Stimulated activated CD4-positive, alpha-beta T cell treated with anti-CD3 and anti-CD28 coated beads, Interleukin-1b, Interleukin-23, amount 100 ng/mL, for 1 hour (primary cell): ENCODE results near the gene REELD1.
A peak's percentile ranks its signal among the peaks of the same experiment; 100 is the strongest.

Experiments used
- DNase-seq, 2 donors: peaks; one replicate each; pipeline ENCODE4 v3.0.0-alpha.2; 2020; ENCODE audit warnings: low read depth in 2 of 2

The REELD1 gene

DNA sequence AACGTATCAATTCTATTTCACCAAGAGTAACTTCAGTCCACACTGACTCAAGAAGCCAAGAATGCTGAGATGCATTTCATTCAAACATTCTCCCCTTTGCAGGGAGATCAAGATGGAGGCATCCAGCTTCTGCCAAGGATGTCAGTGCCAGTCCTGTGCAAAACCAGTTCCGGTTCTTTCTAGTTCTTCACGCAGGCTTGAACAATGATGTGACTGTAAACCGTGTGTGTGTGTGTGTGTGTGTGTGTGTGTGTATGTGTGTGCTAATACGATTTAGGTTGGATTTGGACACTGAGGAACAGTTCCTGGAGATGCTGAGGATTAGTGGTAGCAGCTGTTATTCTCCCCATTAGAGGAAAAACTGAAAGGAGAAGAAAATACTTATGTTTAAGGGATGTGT, at the start of gene REELD1:
TSS of gene REELD1 (plus strand) at position 301 of the 400 bp plus-strand sequence. CDS start 2,415 bp downstream, outside the sequence.
- DNase-seq, result no peak

GRCh38 chr4:146165221-146165620, 49.1 kb upstream of the REELD1 start:
- DNase-seq, result no peak

- DNase-seq, result no peak
These were observed 48.5 kb upstream of the REELD1 start for GRCh38 chr4:146165840-146166239.

DNA sequence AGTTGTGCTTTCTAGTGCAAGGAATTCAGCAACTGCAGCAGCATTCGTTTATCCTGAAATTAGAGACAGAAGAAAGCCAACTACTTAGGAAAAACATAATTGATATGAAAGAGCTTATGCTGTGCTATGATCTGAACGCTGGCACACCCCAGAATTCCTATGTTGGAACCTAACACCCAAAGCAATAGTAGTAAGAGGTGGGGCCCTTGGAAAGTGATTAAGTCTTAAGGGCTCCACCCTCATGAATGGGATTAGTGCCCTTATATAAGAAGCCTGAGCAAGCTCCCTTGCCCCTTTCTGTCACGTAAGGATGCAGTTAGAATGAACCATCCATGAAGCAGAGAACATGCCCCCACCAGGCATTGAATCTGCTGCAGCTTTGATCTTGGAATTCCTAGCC, 44.2 kb upstream of the REELD1 start:
- no peak for DNase-seq

GRCh38 chr4:146175541-146176453, 38.5 kb upstream of the REELD1 start, which contains the start of gene LSM6:
Gene LSM6, plus strand, starts transcription at chr4:146175718. Its CDS starts 7,204 bp downstream, at chr4:146182922.
- peak; percentile 41 to 66 for DNase-seq

GRCh38 chr4:146176891-146177290, 37.4 kb upstream of the REELD1 start:
- DNase-seq, result no peak

GRCh38 chr4:146178126-146178525, 36.2 kb upstream of the REELD1 start:
- no peak for DNase-seq

DNA sequence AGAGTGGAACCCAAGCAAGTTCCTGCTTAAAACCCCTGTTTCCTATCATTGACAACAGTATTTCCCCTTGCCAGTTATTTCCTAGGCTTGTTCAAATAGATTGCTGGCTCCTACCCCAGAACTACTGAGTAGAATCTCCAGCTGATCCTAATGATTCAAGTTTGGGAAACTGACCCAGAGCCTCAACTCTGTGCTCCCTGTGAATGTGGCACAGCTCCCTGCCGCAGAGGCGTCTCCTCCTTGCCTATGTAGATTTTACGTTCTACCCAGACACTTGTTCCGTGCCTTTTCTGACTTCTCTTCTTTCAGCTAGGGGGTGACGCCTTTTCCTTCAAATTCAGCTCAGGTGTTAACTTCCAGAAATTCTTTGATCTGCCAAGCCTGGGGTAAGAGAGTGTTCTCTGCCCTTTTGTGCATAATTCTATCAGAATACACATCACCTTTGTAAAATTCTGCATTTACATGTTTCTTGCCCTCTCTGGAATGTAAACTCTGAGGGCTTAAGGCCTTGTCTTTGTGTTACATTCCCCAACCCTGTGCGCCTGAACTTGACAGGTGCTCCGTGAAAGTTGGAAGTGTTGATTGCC, 34.5 kb upstream of the REELD1 start:
- no peak for DNase-seq

DNA sequence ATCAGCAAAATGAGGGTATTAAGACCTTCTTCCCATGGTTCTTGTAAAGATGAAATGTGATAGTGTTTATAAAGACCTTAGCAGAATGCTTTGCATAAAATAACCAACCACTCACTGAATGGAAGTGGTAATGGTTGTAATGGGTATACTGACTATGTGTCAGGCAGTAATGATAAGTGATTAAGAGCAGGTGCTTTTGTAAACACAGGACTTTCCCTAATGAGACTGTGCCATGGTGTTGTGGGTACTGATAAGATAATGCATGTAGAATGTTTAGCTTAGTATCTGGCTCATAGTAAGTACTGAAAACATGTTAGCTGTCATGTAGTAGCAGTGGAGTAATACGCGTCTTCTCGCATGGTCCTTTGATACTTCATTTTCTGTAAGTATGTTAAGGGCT, 31.9 kb upstream of the REELD1 start:
- DNase-seq, result no peak

DNA sequence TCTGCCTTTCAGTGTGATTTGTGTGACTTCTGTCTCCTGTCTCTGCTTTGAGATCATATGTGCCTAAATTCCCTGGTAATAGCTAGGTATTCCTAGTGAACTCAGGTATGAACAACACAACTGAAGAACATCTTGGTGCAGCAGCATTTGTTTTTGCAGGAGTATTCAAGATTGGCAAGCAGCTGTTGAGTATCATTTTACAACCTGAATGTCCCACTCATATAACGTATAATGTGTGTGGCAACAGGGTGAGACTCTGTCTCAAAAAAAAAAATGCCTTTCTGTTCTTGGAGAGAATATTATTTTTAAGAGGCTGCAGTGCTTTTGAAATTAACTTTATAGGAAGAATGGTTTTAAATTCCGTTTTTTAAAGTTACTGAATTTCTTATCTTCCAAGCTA, 31.1 kb upstream of the REELD1 start:
- DNase-seq, result no peak

- DNase-seq, result no peak
These were observed 28.3 kb upstream of the REELD1 start for GRCh38 chr4:146186041-146186440.

- DNase-seq, result no peak
These were observed 27.7 kb upstream of the REELD1 start for GRCh38 chr4:146186596-146186995.

DNA sequence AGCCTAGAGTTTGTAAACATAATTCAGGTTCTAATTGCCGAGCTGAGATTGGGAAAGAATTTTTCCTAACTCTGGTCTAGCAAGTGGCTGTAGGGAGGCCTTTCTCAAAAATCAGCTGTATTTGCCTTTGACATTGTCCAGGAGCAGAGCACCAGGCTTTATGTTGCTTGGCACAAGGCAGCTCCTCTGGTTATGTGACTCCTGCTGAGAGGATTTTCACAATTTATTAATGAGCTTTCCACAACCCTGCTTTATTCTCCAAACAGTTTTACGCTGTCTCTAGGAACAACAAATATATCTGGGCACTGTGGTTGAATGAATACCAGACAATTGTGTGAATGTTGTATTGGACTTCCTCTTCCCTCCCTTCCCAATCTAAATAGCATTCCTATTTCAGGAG, 23.9 kb upstream of the REELD1 start:
- DNase-seq, result no peak

- DNase-seq, result no peak
These were observed 22.4 kb upstream of the REELD1 start for GRCh38 chr4:146191766-146192458.

GRCh38 chr4:146193628-146194027, 20.7 kb upstream of the REELD1 start:
- no peak for DNase-seq

- no peak for DNase-seq
These were observed 20.1 kb upstream of the REELD1 start for GRCh38 chr4:146194212-146194611.

GRCh38 chr4:146202665-146203064, 11.7 kb upstream of the REELD1 start:
- no peak for DNase-seq

DNA sequence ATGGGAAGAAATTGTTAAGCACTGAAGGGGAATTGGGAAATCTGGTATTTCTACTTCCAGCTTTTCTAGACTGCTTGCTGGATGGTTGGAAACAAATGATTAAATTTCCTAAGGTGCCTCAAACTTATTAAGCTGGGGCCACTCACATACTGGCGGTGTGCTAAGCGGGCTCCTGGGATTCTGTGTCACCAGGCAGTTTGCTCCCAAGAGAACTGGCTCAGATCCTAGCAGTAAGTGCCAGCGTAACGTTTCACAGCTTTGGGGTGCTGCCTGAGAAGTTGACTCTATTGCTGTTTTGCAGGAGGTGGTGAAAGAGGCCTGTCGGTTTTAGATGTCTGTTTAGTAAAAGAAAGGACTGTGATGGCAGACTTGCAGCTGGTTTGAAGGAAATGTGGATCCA, 6.9 kb upstream of the REELD1 start:
- DNase-seq, result no peak

GRCh38 chr4:146210890-146211289, 3.4 kb upstream of the REELD1 start:
- DNase-seq, result no peak

DNA sequence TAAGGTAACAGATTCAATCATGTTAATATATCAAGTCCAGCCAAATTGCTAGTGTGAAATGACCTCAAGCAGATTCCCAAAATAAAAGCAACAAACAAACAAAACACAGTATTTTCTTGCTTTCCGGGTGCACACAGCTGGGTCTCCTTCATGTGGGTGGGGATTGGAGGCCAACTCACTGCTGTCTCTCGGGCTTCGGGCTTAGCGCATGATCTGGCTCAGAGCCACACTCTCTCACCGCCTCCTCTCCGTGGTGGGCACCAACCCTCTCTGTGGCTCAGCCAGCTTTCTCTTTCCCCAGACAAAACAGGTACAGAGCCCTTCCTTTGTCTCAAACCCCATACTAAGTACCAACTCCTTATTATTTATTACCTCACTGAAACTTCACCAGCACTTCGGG, 2.9 kb upstream of the REELD1 start:
- DNase-seq, result no peak

DNA sequence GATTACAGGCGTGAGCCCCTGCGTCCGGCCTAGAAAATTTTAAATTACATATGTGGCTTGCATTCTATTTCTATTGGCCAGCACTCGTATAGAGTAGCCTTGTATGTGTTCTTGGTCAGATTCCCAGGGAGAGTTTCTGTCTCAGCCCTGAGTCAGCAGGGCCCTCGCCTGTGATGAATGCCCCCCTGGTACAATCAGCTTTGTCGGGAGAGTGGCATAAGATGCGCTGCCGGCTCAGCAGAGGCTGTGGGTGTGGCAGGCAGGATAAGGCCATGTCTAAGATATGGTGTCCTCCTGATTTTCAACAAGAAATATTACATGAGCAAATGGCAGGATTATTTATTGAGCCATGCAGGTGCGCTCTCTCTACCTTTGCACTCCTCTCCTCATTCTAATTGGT, 1.6 kb upstream of the REELD1 start:
- DNase-seq, result no peak

GRCh38 chr4:146222313-146222712, 8.0 kb downstream of the REELD1 start:
- no peak for DNase-seq
